NCI-H2227 treated with DMSO at 0.1 percent for 48 hours (cell line): Measurements from ENCODE around the gene RMI2.

ENCODE experiments used
- DNase-seq: peaks from one replicate; lab custom pipeline; 2025; lab: John Stamatoyannopoulos, UW

The RMI2 gene

DNA sequence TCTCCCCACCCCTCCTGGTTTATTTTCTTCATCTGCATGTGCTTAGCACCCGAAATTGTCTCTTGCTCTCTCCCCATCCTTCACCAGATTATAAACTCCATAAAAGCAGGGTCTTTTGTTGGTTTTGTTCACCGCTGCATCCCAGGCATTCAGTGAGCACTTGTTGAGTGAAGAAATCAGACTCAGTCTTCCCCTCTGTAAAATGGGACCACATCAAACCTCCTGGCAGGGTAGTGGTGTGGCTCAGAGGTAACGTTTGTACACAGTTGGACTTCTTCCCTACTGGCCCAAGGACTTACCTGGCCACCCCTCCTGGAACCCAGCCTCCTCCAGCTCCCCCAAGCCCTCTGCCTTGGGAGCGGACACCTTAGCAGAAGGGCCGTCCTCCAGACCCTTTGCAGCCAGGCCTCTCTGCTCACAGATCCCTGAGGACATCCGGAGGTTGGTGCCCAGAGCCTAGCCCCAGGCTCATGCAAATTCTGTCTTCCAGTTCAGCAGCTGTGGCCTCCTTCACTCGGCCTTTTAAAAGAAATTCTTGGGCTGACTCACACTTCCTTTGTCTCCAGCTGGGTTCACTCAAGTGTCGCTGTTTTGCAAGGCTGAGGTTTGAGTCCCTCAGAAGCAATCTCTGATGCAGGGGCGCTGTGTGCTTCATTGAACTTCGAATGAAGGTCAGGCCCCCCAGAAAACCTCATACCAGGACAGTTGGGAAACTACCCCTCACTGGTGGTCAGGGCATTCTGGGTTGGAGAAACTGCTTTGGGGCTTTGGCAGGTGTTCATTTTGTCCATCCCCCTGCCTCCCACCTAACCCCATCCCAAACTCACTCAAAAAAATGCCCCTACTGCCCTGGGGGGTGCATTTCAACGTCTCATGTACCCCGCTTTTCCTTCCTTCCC, 16.8 kb upstream of the RMI2 start:
- no peak for DNase-seq

DNA sequence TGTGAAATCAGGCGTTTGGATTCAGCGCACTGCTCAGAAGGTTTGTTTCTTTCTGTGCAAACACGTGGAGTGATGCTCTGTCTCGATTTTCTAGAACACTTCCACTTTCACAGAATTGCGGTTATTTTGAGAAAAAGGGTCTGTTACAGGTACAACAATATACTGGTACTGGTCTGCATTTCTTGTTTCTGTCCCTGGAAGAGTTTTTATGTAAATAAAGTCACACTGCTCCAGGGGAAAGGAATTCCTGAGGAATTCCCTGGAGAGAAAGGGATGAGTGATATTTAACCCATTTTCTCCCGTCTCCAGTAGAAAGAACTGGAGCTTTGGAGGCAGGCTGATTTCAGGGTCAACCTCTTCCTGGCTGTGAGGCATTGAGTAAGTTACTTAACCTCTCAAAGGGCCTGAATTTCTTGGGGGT, 16.2 kb upstream of the RMI2 start:
- no peak for DNase-seq

DNA sequence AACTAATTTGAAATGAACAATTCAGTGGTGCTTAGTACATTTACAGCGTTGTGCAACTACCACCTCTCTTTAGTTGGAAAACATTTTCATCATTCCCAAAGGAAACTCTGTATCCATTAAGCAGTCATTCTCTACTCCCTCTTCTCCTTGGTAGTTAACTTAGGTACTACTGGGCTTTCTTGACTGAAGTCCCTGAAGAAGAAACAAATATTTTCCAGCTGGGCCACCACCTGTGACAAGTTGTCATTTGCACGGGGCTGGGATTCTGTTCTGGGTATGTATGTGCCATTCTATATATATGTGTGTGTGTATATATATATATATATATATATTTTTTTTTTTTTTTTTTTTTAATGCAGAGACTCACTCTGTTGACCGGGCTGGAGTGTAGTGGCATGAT, 15.4 kb upstream of the RMI2 start:
- DNase-seq, result no peak

DNA sequence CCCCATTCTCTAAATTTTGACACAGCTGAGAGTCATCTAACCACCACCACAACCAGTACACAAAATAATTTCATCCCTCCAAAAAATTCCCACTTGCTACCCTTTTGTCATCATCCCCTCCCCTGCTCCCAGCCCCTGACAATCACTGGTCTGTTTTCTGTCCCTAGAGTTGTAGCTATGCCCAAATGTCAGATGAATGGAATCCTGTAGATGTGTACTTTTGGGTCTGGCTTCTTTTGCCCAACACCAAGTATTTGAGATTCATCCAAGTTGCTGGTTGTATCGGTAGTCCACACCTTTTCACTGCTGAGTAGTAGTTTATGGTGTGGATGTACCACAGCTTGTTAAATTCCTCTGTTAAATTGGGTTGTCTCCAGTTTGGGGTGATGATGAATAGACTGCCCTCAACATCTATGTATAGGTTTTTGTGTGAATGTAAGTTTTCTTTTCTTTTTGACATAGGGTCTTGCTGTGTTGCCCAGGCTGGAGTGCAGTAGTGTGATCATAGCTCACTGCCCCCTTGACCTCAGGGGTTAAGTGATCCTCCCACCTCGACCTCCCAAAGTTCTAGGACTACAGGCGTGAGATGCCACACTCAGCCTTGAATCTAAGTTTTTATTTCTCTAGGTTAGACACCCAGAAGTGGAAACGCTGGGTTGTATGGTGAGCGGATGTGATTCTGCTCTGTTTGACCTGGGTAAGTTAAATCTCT, 14.6 kb upstream of the RMI2 start:
- DNase-seq, result no peak

DNA sequence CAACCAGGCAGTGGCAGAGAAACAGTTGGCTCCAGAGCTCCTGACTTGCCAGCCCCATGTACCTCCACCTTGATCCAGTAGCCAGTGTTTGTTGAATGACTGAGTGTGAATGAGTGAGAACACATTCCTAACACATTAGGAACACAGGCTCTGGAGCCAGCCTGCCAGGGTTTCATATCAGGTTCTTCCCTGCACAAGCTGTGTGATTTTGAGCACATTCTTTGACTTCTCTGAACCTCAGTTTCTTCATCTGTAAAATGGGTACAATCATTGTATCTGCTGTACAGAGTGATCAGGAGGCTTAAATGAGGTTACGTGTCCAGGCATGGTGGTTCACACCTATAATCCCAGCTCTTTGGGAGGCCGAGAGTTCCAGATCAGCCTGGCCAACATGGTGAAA, 13.3 kb upstream of the RMI2 start:
- no peak for DNase-seq

DNA sequence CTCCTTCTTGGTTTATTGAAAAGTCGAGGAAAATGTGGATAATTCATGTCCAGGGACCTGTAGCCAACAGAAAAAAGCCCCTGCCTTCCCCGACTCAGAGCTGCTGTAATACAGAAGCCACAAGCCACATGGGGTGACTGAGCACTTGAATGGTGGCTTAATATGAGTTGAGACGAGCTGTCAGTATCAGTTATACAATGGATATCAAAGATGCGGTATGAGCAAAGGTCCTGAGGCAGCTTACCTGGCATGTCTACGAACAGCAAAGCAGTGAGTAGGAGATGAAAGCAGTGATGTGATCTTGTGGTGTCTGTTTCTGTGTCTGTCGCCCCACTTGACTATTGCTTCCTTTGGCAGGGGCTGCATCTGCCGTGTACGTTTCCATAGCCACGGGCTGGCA, 12.2 kb upstream of the RMI2 start:
- no peak for DNase-seq

DNA sequence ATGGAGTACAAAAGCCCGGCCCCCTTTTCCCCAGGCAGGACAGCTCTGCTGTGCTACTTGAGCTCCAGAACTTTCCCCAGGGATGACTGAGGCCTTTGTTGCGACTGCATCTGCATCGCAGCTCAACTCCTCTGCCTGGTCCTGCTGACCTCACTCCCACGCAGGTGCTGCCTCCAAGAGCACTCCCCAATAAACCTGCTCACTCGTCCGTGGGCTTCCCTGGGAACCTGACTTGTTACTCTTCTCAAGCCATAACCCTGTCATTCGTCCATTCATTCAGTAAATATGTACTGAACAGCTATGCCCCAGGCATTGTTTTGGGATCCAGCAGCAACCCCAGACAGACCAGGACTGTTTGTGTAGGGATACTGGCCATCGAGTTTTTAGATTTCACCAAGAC, 11.6 kb upstream of the RMI2 start:
- DNase-seq, result no peak

DNA sequence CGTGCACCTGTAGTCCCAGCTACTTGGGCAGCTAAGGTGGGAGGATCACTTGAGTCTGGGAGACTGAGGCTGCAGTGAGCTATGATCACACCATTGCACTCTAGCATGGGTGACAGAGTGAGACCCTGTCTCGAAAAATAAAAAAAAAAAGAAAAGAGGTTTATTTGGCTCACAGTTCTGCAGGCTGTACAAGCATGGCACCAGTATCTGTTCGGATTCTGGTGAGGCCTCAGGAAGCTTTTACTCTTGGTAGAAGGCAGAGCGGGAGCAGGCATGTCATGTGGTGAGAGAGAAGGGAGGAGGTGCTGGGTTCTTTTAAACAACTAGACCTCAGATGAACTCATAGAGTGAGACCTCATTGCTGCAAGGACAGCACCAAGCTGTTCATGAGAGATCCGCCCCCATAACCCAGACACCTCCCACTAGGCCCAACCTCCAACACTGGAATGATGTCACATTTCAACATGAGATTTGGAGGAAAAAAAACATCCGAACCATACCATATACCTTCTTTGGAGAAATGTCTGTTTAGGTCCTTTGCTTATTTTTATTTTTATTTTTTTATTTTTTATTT, 10.3 kb upstream of the RMI2 start:
- no peak for DNase-seq

DNA sequence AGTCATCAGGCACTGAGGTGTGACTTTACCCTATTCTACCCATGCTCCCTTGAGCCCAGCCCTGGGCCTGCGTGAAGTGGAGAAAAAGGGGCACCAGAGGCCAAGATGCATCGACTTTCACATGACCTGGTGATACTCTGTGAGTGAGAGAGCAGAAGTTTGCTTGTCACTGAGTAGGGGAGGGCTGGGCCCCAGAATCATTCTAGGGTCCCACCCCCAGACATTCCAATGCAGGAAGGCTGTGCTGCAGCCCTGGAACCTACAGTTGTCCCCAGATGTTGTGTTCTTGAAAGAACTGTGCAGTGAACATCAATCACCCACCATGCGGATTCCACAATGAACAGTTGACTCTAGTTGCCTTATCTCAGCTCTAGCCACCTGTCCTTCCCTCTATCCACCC, 6.2 kb upstream of the RMI2 start:
- DNase-seq, result no peak

DNA sequence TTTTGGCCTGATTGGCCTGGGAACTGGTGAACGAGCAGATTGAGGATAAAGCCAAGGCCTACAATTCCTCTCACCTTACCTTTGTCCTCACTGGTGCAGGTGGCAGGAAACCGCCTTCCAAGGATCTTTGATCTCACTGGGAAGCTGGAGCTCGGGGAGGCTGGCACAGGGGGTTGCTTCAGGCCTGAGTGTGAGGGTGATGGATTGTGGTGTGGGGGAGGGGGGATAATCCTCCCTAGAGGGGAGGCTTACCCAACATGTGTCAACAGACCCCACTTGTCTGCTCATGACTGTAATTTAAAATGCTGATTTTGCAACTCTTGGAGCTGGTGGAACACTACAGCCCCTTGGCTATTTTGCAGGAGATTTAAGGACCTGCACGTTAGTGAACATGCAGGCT, 4.5 kb upstream of the RMI2 start:
- no peak for DNase-seq

DNA sequence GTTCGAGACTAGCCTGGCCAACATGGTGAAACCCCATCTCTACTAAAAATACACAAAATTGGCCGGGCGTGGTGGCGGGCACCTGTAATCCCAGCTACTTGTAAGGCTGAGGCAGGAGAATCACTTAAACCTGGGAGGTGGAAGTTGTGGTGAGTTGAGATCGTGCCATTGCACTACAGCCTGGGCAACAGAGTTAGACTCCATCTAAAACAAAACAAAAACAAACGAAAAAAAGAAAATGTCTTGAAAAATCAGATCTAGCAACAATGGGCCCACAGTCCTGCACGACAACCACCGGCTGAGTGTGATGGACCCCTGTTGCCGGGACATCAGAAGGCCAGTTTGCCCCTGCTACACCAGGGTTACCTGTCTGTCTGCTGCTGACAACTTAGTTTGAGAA, 3.9 kb upstream of the RMI2 start:
- no peak for DNase-seq

DNA sequence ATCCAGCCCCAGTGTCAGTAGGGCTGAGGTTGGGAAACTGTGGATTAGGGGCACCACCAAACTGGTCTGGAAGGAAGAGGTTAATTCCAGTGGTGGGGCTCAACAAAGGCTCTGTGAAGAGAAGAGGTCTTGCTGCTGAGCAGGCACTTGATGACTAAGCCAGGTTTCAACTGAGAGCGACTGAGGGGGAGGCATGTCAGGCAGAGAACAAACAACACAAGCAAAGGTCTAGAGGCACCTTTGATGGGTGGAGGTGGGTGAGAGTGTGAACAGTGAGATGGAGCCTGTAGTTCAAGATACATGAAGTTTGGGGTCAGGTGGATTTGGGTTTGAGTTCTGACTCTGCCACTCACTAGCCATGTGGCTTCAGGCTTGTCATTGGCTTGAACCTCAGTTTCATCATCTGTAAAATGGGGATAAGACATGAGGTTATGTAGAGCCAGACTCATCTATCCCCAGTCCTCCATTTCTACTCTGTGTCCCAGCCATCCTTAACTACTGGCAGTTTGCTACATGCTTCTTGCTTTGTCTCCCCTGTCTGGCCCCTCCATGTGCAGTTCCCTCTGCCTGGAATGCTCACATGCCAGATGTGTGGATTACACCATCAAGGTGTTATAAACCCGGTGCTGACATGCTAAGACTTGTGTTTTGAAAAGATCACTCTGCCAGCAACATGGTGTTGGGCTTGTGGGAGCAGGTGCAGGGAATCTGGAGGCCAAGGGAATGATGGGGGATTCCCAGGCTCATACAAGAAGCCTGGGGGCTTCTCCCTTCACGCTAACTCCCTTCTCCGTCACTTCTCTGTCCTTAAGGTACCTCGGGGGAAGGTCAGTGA, 3.0 kb upstream of the RMI2 start:
- no peak for DNase-seq

DNA sequence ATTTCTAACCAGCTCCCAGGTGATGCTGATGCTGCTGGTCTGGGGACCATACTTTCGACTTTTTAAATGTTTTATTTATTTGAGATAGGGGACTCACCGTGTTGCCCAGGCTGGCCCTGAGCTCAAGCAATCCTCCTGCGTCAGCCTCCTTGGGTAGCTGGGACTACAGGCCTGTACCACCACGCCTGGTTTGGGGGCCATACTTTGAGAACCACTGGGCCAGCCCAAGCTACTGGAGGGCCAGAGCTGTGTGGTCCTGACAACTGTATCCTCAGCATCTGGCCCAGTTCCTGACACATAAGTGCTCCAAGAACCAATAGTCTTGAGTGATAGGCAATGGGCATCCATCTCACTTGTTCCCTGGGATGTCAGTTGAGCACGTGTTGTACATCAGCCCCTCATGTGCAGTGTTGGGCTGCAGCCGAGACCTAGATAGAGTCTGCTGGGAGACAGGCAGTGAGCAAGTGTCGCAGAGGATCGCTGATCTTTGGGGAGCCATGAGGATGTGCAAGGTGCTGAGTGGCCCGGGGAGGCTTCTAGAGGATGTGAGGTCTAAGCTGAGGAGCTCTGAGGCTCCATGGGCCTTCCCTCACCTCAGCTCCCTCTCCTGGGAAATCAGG, 1.6 kb downstream of the RMI2 start:
- DNase-seq, result no peak

DNA sequence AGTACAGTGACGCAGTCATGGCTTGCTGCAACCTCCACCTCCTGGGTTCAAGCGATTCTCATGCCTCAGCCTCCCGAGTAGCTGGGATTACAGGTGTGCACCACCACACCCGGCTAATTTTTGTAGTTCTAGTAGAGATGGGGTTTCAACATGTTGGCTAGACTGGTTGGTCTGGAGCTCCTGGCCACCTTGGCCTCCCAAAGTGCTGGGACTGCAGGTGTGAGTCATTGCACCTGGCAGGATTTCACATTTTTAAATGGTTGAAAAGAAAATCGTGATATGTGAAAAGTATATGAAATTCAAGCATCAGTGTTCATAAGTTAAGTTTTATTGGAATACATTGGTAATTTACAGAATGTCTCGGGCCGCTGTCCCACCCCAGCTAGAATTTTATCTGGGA, 2.6 kb downstream of the RMI2 start:
- no peak for DNase-seq

DNA sequence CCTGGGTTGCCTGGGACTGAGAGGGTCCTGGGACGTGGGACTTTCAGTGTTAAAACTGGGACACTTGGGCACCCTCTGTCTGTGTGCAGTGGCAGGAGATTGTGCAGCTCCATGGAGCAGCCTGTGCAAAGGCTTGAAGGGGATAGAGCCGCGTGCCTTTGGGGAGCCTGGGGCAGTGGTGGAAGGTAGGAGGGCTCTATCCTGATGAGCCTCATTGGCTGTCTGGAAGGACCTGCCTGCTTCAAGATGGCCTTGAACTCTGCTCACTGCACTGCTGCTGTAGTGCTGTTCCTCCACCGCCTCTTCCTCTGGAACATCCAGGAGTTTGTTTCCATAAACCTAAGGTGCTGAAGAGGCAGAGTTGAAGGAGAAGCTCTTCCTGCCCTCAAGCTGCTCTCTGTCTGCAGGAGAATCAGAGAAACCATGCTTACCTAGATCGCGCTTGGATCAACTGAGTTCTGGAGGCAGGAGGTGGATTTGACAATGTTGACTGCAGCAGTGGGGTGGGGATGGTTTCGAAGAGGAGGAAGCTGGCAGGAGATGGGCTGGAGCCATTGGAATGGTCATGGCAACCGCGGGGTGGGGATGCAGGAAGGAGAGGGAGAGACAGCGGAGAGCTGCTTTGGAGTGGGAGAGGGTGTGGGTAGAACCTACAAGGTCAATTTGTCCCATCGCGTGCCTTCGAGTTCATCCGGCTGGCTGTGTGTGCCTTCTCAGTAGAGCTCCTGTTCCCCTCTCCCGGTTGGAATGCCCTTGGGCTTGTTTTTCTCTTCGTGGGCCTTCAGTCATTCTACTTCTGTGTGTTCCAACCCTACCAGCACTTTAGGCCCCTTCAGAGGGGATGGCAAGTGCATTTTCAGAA, 3.7 kb downstream of the RMI2 start:
- DNase-seq, result no peak

DNA sequence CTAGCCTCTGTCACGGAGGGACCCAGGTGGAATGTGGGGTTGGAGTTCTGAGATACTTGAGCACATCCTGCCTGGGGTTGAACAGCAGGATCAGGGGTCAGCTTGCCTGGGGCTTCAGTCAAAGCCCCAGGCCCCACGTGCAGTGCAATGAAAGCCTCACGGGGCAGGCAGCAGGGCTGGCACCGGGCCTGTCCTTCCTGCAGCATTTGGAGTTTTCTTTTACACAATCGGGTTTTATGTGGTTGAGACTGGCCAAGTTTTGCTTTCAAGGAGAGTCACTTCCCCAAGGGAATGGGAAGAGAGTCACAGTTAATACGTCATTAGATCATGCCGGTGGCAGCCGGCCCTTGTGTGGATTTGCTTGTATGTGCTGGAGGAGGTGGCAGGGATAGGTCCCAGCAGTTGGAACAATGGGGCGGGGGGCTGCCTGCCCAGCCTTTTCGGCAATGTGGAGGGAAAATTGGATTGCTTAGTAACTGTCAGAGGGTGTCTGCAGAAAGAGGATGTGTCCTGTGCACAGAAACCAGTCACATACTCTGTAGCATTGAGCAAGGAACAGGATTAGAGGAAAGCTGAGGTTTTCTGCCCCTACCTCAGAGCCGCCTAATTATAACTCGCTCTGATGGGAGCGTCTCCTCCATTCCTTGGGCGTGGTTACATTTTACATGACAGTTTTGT, 4.5 kb downstream of the RMI2 start:
- DNase-seq, result no peak

DNA sequence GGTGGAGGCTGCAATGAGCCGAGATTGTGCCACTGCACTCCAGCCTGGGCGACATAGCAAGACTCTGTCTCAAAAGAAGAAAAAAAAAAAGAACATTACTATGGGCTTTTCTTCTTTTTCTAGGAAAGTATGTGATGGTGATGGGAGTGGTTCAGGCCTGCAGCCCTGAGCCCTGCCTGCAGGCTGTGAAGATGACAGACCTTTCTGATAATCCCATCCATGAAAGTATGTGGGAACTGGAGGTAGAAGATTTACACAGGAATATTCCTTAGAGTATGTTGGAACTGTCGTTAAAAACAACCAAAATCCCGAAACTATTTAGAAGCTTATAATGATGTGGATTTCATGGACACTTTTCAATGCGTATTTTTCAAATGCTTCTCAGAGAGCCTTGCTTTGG, 5.3 kb downstream of the RMI2 start:
- DNase-seq, result no peak

DNA sequence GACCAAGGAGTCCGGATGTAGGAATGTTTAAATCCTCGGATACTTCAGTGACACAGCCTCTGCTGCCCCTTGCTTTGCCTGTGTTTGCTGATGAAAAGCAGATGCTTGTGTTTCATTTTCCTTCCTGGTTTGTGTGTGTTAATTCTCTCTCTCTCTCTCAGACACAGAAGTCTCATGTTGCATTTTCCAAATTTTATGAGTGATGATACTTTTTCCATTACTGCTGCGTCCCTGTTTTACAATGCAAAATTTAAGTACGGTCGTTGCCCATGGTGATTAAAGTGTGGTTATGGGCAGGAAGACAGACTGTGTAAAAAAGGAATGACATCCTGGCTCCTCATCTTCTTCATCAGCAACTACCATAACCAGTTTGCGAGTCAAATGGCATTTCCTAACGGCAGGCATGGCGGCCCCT, 5.7 kb downstream of the RMI2 start:
- DNase-seq, result no peak

DNA sequence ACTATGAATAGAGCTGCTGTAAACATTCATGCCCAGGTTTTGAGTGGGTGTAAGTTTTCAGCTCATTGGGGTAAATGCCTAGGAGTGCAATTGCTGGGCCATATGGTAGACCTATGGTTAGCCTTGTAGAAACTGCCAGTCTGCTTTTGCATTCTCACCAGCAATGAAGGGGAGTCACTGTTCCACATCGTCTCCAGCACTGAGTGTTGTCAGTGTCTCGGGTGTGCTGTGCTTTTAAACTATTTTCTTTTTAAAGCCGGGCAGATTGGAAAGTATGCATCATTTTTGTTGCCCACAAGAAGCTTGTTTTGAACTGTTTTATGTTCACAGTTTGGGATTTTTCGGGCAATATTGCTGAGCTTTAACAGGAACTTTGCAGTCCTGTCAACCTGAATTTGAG, 7.9 kb downstream of the RMI2 start:
- DNase-seq, result no peak

DNA sequence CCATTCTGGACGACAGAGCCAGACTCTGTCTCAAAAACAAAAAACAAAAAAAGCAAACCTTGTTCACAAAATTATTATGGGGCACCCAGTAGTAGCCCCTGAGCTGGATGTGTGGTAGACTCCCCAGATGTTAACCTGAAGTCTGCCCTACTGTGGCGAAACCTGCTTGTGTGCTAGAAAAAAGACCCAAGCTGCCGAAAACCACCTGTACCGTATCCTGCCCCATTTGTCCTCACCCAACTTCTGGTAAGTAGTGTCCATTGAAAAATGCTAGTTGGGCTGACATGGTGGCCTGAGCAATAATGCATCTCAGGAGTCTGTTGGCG, 9.1 kb downstream of the RMI2 start:
- DNase-seq, result no peak
